Right lobe of liver (tissue), 4 donors: ENCODE results near the gene SMAD7.

Experiments
- CTCF ChIP-seq, 4 donors: fragments of 200-600 bp in 3 of 4; fragments of 450-650 bp in 1 of 4; IDR thresholded peaks; one replicate each; pipeline versions ENCODE4 v1.5.1 to v1.8.0; 2016 to 2022; ENCODE audit warnings: antibody characterized with exemption in 4 of 4, mild to moderate bottlenecking in 2 of 4
- POLR2A ChIP-seq: fragments of 450-650 bp; IDR thresholded peaks from one replicate; pipeline ENCODE4 v1.6.1; 2017; ENCODE audit warnings: antibody characterized with exemption, mild to moderate bottlenecking
- donor health status: DM: no; HTN: no; CAD: no.
- donor health status: DM: no; HTN: no; CAD: no.
- donor health status: DM: no; HTN: yes; CAD: no.

- TF ChIP-seq CTCF (IDR thresholded peaks at IDR 0.05) (no peak), POLR2A (no peak)
Observed at GRCh38 chr18:48908916-48909315, 41.8 kb downstream of the SMAD7 start.
